ENCODE measurements around the gene ANKRD44.

GRCh38 chr2:197085665-197086064 lies 224.9 kb downstream of the ANKRD44 start:
- TF ChIP-seq YY1 (IDR thresholded peaks at IDR 0.05; ENCODE audit: insufficient read depth, insufficient read length) (no peak), ZNF274 (IDR thresholded peaks at IDR 0.05; ENCODE audit: low read depth, low read length) (no peak), SUZ12 (IDR thresholded peaks at IDR 0.05; ENCODE audit: extremely low read depth, insufficient read depth, insufficient read length) (no peak)
